GM18507 (cell line): ENCODE results near the gene AKR7A3.
"Not testable (repeated sequence)": the region's sequence is repeated elsewhere in the genome, so short reads cannot be mapped to it uniquely, and the experiment has no call there.

Experiments
- DNase-seq: peaks from one replicate; pipeline ENCODE4 v3.0.0; 2011; ENCODE audit warnings: low read depth; ENCODE audit not compliant: insufficient read length; ENCODE audit errors: extremely low spot score
- FAIRE-seq: peaks from 2 replicates; lab custom pipeline; 2011; peaks lifted over from hg19 to GRCh38; lab: Jason Lieb, UNC

The AKR7A3 gene

GRCh38 chr1:19288324-19289241, at the start of gene AKR7A3:
AKR7A3 (minus strand) TSS chr1:19288770; CDS start chr1:19288709, 61 bp downstream.
- DNase-seq, FAIRE-seq: not testable (repeated sequence)

GRCh38 chr1:19338323-19338762, 49.8 kb upstream of the AKR7A3 start:
- FAIRE-seq (no peak), DNase-seq (no peak)

- DNase-seq: no peak
- FAIRE-seq: no peak
These were observed 48.7 kb upstream of the AKR7A3 start for GRCh38 chr1:19337289-19337688.

DNA sequence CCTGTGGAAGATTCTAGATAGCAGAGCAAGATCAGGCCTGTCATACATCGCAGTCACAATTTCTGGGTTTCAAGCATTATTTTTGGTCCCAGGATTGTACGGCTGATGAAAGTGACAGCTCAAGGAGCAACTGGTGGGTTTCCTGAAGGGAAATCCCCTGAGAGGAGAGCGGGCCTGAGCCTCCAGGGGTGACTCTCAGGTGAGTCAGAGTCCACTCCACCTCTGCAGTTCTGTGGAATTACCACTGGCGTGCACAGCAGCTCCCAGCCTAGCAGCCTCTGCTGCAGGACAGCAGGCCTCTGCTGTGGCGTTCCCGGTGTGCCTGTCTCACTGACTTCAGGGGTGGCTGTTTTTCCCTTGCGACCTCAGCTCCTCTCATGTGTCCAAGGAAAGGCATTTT, 48.0 kb upstream of the AKR7A3 start:
- FAIRE-seq (no peak), DNase-seq (no peak)

- no peak for DNase-seq
- no peak for FAIRE-seq
These were observed 45.2 kb upstream of the AKR7A3 start for GRCh38 chr1:19333587-19334354.

DNA sequence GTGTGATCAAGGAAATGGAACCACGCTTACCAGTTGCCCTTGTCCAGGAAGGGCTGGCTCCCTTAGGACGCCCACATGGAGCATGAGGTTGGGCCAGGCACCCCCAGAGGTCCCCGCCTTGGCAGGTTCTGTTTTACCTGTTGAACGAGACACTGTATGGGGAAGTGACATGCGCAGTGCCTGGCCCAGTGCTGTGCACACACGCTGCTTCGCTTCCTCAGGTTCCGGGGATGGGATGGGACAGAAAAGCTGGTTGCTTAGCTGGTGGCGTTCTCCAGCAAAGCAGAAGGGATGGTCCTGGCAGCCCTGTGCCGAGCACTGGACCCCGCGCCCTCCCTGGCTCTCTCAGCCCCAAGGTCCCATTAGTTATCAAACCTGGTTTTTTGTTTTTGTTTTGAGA, 44.3 kb upstream of the AKR7A3 start:
- no peak for FAIRE-seq

GRCh38 chr1:19331262-19331878, 42.8 kb upstream of the AKR7A3 start:
- no peak for FAIRE-seq
- no peak for DNase-seq

More for the DNA sequence above, 44.3 kb upstream of the AKR7A3 start:
- no peak for DNase-seq

GRCh38 chr1:19330449-19331135, 42.0 kb upstream of the AKR7A3 start:
- FAIRE-seq (no peak), DNase-seq (no peak)

DNA sequence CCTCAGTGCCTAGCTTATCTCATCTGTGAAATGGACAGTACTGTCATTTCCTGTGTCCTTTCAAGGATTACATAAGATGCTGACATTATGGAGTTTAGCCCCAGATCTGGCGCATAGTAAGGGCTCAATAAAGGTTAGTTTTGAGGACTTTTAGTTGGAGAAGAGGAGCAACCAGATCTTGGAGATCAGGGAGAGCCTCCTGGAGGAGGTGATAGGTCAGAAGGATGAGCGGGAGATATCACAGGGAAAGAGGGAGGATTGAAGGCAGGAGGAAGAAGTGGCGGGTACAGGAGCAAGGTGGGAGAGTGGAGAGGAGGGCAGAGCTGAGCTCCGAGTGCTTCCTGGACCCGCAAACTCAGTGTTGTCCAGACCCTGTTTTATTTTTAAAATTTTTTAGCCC, 41.0 kb upstream of the AKR7A3 start:
- FAIRE-seq (no peak), DNase-seq (no peak)

DNA sequence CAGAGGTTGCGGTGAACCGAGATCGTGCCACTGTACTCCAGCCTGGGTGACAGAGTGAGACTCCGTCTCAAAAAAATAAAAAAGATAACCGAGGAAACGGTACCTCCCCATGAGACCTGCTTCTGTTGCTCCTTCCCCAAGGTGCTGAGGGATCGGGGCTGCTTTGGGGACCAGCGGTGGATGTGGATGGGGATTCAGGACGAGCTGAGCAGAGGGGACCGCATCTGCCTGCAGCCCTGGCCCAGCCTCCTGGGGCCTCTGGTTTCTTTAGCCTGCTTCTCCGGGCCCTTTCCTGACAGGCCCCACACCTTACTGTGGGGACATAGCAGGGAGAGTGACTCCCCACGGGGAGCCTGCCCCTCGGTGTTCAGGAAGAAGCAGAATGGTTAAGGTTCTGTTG, 40.6 kb upstream of the AKR7A3 start:
- no peak for FAIRE-seq
- no peak for DNase-seq

- FAIRE-seq (no peak), DNase-seq (no peak)
These were observed 39.9 kb upstream of the AKR7A3 start for GRCh38 chr1:19328486-19328885.

DNA sequence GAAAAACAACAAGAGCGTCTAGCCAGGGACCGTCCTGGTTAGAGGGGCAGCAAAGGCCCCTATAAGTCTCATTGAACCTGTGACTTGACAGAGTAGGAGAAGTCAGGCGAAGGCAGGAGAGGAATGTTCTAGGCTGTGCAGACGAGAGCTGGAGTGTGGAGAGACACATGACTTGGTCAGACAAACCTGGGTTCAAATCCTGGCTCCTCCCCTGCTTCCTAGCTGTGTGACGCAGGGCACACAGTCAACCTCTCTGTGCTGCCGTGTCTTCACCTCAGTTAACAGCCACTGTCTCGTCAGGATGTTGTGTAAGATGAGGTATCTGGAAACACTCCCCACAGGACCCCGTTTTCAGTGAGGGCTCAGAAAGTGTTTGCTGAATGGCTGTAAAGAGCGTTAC, 39.2 kb upstream of the AKR7A3 start:
- DNase-seq (no peak), FAIRE-seq (no peak)

DNA sequence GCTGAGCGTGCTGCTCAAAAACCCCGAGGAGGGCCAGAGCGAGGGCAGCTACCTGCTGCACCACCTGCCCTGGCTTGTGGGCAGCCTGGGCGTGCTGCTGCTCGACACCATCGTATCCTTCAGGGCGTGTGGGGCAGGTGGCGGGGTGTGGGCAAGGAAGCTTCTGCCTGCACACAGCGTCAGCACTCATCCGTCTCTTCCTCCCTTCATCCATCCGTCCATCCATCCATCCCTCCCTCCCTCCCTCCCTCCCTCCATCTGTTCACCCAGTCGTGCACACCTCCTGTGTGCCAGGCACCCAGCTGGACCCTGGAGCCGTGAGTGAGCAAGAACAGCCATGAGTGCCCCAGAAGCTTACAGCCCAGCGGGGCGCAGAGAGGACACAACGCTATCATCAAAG, 38.7 kb upstream of the AKR7A3 start:
- FAIRE-seq (no peak), DNase-seq (no peak)

- no peak for DNase-seq
- FAIRE-seq: no peak
These were observed 38.1 kb upstream of the AKR7A3 start for GRCh38 chr1:19326748-19327065.

DNA sequence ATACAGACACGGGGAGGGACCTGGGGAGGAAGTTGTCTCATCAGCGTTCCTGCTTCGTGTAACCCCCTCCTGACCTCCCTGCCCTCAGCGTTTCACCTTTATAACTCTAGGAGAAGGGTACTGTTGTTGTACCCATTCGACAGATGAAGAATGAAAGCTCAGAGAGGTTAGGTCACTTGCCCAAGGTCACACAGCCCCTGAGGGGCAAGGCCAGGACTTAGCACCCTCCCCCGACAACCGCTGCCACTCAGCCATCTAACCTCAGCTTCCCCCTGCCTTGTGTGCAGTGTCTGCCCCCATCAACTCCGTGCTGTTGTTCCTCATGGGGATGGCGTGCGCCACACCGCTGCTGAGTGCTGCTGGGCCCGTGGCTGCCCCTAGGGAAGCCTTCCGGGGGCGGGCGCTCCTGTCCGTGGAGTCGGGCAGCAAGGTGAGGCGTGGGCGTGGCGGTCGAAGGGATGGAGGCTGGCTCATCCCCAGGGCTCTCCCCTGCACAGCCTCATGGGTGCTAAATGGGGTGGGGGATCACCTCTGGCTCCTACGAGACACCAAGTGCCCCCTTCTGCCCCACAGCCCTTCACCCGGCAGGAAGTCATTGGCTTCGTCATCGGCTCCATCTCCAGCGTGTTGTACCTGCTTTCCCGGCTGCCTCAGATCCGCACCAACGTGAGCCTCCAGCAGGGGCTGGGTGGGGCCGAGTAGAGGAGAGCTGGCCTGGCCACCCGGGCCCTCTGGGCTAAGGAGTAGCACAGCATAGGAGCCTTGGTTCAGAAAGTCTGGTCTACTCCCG, 37.6 kb upstream of the AKR7A3 start:
- no peak for DNase-seq
- FAIRE-seq: no peak

- DNase-seq (no peak), FAIRE-seq (no peak)
These were observed 36.9 kb upstream of the AKR7A3 start for GRCh38 chr1:19325368-19325957.

DNA sequence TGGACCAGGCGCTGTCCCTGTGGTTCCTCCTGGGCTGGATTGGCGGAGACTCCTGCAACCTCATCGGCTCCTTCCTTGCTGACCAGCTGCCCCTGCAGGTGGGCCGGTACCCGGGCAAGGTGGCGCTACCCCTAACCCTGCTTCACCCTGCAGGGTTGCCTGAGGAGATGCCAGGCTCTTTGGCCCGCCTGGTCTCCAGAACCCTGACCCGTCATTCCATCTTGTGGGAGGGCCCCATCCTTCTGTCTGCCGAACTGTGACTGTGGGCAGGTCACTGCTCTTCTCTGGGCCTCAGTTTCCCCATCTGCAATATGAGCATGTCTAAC, 36.1 kb upstream of the AKR7A3 start:
- DNase-seq: no peak
- FAIRE-seq: no peak

- DNase-seq (no peak), FAIRE-seq (no peak)
These were observed 35.6 kb upstream of the AKR7A3 start for GRCh38 chr1:19323987-19324664.
